ENCODE data around the gene FAM174B.

DNA sequence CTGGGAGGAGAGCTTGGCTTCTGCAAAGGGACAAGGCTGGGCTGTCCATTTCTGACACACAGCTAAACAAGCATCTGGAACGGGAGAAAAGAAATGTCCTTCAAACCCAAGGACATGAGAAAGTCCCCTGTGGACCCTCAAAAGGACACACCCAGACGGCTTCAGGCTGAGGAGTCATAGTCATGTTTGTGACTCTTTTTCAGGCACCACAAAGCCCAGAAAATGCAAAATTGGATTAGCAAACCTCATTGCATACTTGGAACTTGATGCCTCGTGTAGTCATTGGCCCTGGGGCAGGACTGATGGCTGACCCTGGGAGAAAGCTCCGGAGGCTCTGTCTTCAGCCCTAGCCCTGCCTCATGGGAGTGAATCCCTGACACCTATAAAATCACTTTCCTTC is 21.5 kb downstream of the FAM174B start:
- TF ChIP-seq POLR2A (IDR thresholded peaks at IDR 0.05) (no peak), CTCF (IDR thresholded peaks at IDR 0.05) (no peak)

Measured in thyroid gland (tissue), 4 donors.